A204.1 (cell line): ENCODE results near the gene LETMD1.
"Not testable (repeated sequence)": the region's sequence is repeated elsewhere in the genome, so short reads cannot be mapped to it uniquely, and the experiment has no call there.

Source experiments
- FAIRE-seq: peaks from 2 replicates; lab custom pipeline; 2012; peaks lifted over from hg19 to GRCh38; lab: Jason Lieb, UNC

Gene LETMD1

DNA sequence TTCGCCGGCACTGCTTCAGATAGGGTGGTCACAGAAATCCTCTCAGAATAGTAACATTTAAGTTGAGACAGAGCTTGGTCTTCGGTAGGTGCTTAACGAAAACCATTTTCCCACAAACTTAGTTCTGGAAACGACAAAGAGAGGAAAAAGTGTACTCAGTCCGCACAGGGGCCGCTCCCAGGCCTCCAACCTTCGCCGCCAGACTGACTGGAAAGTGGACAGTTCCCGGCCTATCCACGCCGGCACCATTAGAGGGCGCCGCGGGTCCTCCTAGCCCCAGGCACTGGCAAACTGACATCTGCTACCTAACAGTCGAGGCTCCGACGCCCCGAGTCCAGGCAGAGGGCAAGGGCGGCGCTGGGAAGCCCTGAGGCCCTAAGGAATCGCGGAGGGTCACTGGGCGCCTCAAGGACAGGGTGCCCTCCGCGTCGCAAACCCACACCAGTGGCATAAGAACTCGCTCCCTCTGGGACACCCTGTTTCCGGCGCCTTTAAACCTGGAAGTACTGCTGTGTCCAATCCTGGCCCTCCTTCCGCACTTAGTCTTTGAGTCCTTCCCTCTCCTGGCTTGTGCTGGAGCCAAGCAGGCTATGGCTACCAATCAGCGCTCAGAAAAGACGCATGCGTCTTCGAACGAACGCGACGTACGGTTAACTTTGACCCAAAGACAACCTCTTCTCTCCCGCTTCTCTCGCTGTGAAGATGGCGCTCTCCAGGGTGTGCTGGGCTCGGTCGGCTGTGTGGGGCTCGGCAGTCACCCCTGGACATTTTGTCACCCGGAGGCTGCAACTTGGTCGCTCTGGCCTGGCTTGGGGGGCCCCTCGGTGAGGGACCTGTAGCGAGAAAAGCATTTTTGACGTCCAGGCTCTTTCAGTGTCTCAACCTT lies at the start of gene LETMD1:
Gene LETMD1, plus strand, starts transcription at position 673 of the 886 bp plus-strand sequence. Its CDS starts 30 bp downstream, at position 703.
- FAIRE-seq = peak; percentile 97

GRCh38 chr12:50999093-50999492 lies 49.0 kb upstream of the LETMD1 start:
- no peak for FAIRE-seq

- FAIRE-seq = no peak
Observed at GRCh38 chr12:51000245-51000644, 47.9 kb upstream of the LETMD1 start.

- FAIRE-seq = no peak
Observed at GRCh38 chr12:51001799-51002198, 46.3 kb upstream of the LETMD1 start.

GRCh38 chr12:51004504-51004903 lies 43.6 kb upstream of the LETMD1 start:
- no peak for FAIRE-seq

DNA sequence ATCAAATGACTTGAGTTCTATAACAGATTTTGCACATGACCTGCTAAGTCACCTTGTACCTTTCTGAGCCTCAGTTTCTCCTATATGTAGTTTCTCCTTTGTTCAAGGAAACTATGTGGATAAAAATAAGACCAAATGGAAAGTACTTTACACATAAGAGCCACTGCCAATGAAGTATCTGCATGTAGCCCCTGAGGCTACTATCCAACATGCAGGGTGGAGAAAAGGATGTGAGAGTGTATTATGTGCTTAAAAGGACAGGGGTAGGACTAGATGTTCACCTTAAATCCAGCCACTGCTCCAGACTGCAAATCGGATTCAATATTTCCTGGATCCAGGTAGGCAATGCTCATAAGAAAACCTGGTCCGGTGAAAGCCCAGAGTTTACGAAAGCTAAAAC lies 43.1 kb upstream of the LETMD1 start:
- FAIRE-seq = no peak

DNA sequence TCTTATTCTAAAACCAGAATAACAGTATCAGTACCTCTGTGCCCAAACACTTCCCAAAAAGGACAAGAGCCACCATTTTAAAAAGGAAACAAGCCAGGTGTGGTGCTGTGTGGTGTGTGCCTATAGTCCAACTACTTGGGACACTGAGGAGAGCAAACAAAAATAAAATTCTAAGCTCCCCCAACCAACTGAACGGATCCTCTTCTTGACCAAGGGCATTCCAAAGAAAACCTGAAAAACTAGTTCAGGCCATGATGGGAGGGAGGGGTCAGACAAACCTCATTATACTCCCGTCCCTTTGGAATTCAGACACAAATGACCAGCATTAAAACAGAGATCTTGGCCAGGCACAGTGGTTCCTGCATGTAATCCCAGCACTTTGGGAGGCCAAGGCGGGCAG lies 42.5 kb upstream of the LETMD1 start:
- FAIRE-seq = no peak

- FAIRE-seq = no peak
Observed at GRCh38 chr12:51008329-51009055, 39.6 kb upstream of the LETMD1 start.

DNA sequence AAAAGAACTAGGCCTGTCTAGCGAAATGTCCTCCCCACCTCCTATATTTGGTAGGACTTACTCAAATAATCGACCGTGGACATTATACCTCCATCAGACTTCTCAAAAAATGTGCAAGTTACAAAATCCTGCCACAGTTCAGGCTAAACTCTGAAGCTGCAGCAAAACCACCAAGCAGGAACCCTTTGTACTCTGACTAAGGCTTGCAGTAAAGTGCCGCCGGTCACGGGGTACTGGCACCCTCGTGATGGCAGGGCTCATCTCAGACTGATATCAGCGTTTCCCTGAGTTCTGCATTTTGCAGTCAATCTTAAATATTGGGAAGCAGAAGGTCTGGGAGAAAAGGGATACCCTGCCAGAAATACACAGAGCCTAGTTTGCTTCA lies 39.1 kb upstream of the LETMD1 start:
- no peak for FAIRE-seq

DNA sequence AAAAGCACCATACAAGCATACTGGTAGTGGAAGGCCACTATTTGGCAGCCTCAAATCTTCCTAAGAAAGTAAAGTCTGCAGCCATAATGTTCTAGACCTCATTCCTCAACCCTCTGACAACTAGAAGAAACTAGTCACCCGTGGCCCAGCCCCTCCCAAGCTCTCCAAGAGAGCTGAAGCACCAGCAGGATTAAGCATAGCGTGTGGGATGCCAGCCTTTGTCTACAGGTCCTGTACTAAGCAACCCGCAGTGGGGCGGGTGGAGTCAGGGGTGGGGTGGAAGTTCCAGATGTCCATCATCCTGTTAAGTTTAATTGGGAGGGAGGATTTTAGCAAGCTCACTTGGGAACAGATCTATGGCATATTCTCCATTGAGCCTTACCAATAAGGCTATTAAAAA lies 36.2 kb upstream of the LETMD1 start:
- no peak for FAIRE-seq

DNA sequence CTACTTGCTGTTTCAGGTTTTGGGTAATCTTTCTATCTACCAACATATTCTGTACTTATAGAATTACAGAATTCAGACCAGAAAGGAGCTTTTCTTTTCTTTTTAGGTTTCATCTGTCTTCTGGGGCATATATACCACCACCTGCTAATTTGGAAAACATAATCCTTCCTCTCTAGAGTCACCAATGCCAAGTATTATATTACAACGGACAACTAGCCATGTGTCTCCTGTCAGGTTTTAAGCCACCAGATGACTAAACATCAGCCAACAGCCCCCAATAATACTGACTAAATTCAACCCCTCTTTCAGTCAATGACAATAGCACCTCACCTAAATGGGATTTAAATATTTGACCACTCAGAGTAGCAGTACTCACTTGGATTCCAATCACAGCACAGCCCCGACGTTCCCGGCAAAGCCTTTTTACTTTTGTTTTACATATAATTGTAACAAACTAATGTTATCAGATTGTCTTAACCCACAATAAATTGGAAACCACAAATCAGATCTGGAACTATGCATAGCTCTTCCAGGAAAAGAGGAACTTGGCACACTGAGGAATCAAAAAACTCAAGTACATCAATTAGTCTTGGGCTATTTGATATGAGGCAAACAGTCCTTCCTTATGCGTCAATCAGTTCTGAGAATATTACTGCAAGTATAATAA lies 35.4 kb upstream of the LETMD1 start:
- FAIRE-seq = no peak

GRCh38 chr12:51013441-51013840 lies 34.7 kb upstream of the LETMD1 start:
- no peak for FAIRE-seq

GRCh38 chr12:51014467-51014866 lies 33.7 kb upstream of the LETMD1 start:
- FAIRE-seq = not testable (repeated sequence)

- no peak for FAIRE-seq
Observed at GRCh38 chr12:51017452-51017851, 30.7 kb upstream of the LETMD1 start.

DNA sequence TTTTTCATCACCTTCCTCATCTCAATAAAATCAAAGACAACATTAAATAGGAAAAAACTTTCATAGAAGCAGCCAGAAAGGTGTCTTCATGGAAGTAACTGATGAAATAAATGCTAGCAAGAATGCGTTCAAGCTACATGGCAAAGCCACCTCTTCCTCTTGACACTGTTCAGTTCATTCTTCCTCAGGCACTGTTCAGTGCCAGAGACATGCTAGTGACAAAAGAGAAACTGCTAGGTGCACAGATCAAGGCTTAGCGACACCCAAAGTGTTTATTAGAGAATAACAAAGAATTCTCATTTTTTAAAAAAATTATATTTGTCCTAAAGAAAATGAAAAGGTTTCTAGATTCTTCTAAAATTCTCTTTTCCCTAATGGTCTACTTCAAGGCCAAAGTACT lies 29.2 kb upstream of the LETMD1 start:
- no peak for FAIRE-seq

DNA sequence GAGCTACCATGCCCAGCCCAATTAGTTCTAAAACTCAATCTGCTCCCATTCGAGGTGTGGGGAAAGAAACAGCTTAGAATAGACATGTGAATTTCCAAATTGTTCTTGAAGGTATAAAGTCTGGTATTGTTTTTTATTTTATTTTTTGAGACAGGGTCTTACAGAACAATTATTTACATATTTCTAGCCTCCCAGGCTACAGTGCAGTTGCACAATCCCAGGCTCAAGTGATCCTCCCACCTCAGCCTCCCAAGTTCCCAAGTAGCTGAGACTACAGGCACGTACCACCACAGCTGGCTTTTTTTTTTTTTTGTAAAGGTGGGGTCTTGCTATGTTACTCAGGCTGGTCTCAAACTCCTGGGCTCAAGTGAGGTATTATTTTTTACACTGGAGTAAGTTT lies 28.2 kb upstream of the LETMD1 start:
- no peak for FAIRE-seq

DNA sequence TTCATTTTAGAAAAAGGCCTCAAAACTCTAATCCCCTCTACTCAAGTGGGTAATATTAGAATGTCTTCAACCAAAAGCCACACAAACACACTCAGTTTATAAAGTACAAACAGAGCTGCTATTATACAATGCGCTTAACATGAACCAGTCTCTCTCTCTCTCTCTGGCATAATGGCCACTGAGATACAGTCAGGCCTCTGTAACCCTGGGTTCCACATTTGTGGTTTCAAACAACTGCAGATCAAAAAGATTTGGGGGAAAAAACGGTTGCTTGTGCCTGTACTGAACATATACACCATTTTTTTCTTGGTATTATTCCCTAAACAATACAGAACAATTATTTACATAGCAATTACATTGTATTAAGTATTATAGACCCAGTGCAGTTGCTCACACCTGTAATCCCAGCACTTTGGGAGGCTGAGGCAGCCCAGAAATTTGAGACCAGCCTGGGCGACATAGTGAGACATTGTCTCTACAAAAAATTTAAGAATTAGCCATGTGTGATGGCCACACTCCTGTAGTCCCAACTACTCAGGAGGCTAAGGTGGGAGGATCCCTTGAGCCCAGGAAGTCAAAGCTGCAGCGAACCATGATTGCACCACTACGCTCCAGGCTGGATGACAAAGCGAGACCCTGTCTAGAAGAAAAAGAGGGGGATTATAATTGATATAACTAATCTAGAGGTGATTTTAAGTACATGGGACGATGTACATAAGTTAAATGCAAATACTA lies 27.5 kb upstream of the LETMD1 start:
- no peak for FAIRE-seq

GRCh38 chr12:51021694-51022093 lies 26.4 kb upstream of the LETMD1 start:
- FAIRE-seq = no peak

- FAIRE-seq = no peak
Observed at GRCh38 chr12:51023625-51024382, 24.3 kb upstream of the LETMD1 start.

DNA sequence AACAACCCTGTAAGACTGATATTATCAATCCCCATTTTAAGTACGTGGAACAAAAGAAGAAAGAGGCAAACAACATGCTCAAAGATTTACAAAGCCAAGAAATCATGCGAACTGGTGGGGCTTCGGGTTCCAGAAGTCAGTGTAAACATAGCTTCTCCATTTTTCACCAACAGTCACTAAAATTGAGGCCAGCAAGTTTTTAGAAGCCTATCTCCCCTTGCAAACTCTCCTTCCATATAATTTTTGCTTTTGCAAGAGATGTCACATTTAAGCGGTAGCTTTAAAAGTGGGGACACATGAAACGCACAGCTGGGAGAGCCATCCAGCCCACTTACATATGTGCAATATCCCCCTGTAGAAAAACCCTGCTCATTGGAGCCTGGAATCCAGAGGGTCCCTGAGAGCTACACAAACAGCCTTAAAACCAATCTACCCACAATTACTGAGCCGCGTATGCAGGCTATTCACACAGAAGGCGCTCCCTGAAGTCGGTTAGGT lies 22.7 kb upstream of the LETMD1 start:
- FAIRE-seq = no peak
